Measurements from ENCODE around the gene GRID2.

Gene GRID2

DNA sequence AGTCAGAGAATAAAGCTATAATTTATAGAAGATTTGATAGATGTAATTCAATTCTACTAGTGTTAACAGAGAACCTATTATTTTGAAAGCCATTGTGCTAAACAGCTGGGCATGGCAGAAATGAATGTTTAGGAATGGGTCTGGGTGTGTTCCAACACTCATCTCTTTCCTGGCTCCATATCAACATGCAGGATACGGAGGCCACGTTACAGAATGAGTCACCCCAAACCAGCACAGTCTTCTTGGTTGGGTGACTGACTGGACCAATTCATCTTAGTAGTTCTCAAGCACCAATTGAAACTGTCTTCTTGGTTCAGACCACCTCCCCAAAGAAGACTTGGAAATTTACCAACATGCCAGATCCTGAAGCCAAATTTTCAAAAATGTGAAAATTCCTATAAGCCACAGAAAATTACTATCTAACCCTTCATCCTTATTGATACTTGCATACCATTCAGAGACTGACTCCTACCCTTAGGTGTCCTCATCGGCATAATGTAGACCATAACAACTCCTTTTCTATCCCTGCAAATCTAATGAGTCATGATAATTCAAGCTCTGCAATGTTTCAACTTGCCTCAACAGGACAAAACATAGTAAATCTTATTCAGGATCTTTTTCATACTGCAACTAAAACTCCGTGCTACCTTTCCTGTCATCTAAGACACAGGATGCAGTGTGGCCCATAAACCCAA, 1472.8 kb downstream of the GRID2 start:
- no peak for DNase-seq

DNA sequence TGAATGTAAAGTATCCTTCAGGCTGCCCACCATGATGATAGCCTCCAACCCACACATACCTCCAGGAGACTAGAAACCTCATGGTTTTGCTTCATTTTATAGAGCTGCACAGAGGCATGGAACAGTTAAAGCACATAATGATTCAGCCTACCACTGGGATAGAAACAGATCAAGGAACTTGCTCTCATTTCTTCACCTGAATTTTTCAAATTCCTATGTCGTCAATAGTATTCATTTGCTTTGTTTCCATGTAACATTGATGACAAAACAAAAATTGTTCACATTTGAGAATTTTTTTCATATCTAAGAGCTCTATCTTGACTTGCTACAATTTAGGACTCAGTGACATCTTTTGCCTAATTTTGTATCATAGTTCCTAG, 1473.3 kb downstream of the GRID2 start:
- no peak for DNase-seq

DNA sequence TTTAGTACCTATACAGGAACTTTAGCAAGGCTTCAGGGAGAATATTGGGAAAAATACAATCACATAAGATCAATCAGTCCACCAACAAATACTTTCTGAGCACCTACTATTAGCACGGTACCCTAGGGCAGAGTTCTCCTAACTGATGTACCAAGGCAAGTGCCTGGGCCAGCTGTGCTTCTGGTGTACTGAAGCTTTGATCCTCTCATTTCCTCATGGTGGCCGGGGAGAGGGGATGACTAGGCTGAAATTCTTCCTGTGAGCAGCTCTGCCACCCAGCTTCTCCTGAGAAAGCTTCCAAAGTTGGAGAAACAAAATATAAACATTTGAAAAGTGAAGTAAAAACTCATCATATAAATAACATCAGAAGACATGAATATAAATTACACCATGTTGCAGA, 1475.5 kb downstream of the GRID2 start:
- no peak for DNase-seq

DNA sequence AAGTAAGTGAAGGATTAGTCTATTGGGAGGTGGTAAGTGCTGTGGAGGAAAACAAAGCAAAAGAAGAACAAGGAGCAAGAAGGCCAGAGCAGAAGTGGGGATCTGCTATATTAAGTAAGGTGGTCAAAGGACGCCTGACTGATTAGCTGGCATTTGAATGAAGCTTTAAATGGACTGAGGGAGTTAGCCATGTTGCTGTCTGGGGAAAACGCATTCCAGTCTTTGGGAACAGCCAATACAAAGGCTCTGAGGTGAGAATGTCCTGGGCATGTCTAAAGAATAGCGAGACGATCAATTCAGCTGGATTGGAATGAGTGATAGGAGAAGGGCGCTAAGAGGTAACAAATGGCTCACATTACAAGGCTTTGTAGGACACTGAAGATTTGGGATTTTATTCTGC, 1476.3 kb downstream of the GRID2 start:
- no peak for DNase-seq

DNA sequence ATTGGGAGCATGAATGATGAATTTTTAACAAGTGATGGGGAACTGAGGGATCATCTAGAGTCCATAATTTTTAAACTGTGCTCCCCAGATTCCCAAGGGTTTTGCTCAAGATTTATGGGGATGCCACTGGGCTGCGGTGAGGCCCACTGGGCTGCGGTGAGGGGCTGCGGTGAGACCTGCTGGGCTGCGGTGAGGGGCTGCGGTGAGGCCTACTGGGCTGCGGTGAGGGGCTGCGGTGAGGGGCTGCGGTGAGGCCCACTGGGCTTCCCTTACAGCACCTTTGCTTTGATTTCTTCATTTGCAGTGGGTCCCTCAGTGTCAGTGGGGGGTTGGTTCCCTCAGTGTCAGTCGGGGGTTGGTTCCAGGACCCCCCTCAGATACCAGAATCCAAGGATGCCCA, 1477.4 kb downstream of the GRID2 start:
- DNase-seq, result no peak

DNA sequence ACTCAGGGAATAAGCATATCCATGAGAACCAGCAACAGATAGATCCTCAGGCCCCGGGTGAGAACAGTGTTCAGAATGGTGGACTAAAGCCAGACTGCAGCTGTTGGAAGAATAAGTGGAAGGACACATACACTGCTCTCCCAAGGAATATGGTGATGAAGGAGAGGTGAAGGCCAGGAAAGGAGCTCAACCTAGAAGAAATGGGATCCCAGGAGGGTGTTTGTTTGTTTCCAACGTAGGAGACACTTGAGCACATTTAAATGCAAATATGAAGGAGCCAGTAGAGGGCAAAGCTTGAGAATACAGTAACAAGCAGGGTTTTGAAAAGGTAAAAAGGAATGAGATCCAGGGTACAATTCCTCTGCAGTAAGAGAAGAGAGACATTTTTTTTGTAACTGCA, 1482.4 kb downstream of the GRID2 start:
- no peak for DNase-seq

DNA sequence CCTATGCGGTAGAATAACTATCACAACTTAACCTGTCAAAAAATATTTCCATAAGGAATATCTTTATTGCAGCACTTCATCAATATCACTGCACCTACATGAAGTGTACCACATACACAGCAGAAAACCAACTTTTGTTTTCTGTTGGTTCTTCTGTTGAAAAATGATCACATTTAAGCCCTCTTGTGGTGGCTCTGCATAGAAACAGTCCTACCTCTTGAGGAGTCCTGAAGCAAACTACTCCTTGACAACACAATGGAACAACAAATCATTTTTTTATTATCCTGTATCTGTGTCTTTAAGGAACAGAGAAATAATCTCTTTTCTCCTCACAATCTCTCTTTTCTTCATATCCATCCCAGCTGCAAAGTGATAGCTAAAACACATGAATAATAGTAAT, 1484.9 kb downstream of the GRID2 start:
- DNase-seq, result no peak

DNA sequence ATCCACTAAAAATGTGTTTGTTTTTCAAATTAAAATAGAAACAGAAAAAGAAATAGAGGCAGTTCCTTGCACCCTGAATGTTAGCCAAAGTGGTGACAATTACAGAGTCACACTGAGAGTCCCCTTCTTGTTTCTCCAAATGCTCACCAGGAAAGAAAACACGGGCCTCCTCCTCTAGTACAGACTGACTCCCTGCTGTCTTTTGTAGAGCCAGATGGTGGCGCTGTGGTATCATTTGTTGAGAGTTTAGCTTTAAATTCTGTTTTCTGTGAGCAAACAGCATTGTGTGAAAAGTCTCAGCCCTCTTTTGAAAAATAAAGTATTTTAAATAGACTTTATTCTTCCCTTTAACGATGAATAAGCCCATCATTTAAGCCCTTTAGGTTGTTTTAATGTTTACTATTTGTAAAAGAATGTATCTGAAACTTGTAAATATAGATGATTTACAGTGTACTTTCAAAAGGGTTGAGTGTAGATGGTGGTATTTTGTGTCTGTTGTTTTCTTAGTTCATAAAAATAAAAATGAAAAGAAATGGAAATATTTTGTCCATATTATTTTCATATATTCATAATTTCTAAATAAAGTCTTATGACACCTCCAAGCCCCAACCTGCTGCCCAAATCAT, 1487.9 kb downstream of the GRID2 start:
- peak; percentile 51 for DNase-seq

DNA sequence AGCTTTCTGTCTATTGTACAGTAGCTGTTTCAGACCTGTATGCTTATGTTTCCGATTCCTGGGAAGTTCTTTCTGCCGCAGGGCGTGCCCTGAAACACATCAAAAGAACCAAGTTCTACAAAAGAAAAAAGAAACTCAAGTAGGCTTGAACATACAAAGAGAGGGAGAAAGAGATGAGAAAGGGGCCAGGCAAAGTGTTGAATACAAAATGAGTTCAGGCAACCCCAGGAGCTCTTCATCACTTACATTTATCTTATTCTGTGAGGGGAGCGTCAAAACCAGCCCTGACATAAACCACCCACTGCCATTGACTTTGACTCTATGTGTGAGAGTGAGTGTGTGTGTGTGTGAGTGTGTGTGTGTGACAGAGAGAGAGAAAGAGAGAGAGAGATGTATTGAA, 1498.3 kb downstream of the GRID2 start:
- no peak for DNase-seq

DNA sequence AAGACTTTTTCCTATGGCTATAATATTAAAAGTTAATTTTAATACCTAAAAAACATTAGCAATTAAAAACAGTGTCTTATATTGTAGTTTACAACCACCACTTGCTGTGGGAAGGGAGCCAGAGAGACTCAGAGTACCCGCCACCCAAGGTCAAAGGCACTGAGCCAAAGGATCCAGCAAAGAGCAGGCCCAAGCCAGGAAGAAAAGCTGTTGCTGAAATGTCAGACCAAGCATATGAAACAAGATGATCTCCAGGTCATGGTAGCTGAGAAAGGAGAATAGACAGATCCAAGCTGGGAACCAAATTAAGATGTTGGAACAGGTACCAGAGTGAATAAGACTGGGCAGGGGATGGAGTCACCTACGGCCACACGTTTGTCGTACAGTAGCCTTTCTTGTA, 1506.0 kb downstream of the GRID2 start:
- DNase-seq, result no peak

DNA sequence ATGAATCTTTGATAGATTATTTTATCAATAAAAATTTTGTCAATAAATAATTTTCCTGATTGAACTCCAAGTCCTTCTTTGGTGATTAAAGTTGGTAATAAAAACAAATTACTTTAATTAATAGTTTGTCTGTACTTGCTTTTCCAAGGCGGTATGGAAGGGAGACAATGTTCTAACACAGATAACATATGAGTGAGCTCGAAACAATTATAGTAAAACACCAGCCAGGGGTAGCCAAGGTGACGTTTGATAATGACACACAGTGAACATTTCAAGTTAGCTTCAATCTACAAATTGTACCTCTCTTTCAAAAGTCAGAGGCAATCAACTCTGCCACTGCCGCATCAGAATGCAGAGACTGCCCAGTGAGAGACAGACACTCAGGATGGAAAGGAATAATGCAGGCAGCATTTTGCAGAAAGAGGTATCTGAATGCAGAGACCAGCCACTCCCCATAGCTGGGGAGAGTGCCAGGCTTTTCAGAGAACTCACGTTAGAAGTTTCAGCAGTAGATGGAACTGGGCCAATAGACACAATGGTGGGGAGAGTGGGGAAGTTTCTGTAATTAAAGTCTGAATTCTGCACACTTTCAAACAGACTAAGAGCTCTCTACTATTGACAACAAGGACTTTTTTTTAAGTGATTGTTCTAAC, 1506.7 kb downstream of the GRID2 start:
- no peak for DNase-seq

DNA sequence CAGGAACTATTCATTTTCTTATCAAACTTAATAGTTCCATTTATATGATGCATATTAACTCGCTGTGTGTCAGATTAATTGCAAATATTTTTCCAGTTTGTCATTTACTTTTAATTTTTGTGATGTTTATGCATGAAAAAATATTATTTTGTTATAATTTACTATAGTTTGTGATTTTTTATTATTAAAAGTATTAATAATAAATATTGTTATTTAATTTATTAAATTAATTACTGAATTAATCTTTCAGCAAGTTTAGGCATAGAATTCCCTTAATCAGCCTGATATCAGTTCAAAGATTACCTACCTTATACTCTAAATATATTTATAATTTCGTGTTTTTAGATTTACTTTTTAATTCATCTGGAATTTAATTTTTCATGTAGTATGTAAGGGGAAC, 1509.3 kb downstream of the GRID2 start:
- DNase-seq, result no peak

DNA sequence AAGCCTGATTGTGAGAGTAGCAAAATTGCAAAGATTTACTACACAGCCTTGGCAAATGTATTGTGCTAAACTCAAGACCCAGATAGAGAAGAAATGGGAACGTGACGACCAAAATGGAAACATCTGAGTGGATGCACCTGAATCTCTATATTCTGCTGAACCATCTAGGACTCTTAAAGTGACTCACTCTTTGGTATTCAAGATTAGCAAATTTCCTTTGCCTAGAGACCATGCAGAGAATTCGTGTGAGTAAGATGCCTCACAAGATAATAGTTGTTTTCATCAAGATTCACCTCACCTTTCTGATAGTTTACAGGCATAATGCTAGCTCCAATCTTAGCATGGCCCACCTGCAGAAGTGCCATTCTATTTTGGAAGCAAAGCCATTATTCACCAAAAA, 1510.4 kb downstream of the GRID2 start:
- DNase-seq, result no peak

DNA sequence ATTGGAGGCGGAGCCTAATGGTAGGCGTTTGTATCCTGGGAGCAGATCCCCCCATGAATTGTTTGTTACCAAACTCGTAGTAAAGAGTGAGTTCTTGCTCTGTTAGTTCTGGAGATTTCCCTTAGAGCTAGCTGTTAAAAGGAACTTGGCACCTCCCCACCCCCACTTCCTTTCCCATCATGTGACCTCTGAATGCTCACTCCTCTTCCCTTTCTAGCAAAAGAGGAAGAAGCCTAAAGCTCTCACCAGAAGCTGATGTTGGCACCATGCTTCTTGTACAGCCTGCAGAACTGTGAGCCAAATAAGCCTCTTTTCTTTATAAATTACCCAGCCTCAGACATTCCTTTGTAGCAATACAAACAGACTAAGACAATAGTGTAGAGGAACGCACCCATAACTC, 1511.0 kb downstream of the GRID2 start:
- DNase-seq, result no peak

Measured in activated CD4-positive, alpha-beta T cell treated with anti-CD3 and anti-CD28 coated beads, Interleukin-2, amount 50 U/mL, for 16 hours (primary cell).